ENCODE results near the gene DHRS3.

DNA sequence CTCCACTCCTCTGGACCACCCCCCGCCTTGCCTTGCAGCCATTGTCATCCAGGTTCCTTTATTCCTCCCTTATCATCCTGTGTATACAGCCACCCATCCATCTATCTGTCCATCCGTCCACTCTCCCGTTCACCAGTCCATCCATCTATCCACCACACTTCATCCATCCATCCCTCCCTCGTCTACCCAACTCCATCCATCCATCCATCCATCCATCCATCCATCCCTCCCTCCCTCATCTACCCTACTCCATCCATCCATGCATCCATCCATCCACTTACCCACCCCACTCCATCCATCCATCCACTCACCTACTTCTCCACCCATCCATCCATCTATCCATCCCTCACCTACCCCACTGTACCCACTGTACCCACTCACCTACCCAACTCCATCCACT lies 35.4 kb downstream of the DHRS3 start:
- TF ChIP-seq ZNF416 (CRISPR knock-in tag; IDR thresholded peaks at IDR 0.05): no peak
- no peak for TF ChIP-seq FOXK1 (CRISPR knock-in tag; IDR thresholded peaks at IDR 0.05)
- TF ChIP-seq ELF4 (CRISPR knock-in tag; IDR thresholded peaks at IDR 0.05; ENCODE audit: low read depth): no peak
- no peak for TF ChIP-seq CTCF (IDR thresholded peaks at IDR 0.05)
- TF ChIP-seq NFYB (CRISPR knock-in tag; conservative IDR thresholded peaks at IDR 0.05; ENCODE audit: low read depth): no peak
- TF ChIP-seq SMAD3 (CRISPR knock-in tag; IDR thresholded peaks at IDR 0.05; ENCODE audit: borderline replicate concordance): no peak
- TF ChIP-seq GABPB1 (CRISPR knock-in tag; IDR thresholded peaks at IDR 0.05): no peak
- TF ChIP-seq, protein P1, sequence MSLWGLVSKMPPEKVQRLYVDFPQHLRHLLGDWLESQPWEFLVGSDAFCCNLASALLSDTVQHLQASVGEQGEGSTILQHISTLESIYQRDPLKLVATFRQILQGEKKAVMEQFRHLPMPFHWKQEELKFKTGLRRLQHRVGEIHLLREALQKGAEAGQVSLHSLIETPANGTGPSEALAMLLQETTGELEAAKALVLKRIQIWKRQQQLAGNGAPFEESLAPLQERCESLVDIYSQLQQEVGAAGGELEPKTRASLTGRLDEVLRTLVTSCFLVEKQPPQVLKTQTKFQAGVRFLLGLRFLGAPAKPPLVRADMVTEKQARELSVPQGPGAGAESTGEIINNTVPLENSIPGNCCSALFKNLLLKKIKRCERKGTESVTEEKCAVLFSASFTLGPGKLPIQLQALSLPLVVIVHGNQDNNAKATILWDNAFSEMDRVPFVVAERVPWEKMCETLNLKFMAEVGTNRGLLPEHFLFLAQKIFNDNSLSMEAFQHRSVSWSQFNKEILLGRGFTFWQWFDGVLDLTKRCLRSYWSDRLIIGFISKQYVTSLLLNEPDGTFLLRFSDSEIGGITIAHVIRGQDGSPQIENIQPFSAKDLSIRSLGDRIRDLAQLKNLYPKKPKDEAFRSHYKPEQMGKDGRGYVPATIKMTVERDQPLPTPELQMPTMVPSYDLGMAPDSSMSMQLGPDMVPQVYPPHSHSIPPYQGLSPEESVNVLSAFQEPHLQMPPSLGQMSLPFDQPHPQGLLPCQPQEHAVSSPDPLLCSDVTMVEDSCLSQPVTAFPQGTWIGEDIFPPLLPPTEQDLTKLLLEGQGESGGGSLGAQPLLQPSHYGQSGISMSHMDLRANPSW (CRISPR knock-in tag; conservative IDR thresholded peaks at IDR 0.05; ENCODE audit: low read depth): no peak
- TF ChIP-seq MAX (CRISPR knock-in tag; IDR thresholded peaks at IDR 0.05): no peak
- TF ChIP-seq NR1H2 (CRISPR knock-in tag; IDR thresholded peaks at IDR 0.05): no peak

Data from WTC11 (cell line).